PC-9 (cell line): ENCODE results near the gene MAP1S. TPM values are rescaled to one million over a fixed set of nuclear protein-coding genes. Genes with fewer than 3 reads are reported as not detected.

ENCODE experiments used
- BruUV-seq: library from RNA; stranded (reverse); fragments of 400-500 nt; replicated peaks from 2 replicates; lab custom pipeline; 2021; lab: Mats Ljungman, UMichigan
- CTCF ChIA-PET: fragments of 300-600 bp; sonication (Branson Sonifier 250); formaldehyde crosslinking; loops from one replicate; lab custom pipeline; 2022; ENCODE audit warnings: antibody characterized with exemption; lab: Charles Lee
- POLR2A ChIA-PET: fragments of 300-600 bp; sonication (Branson Sonifier 250); formaldehyde crosslinking; loops from one replicate; lab custom pipeline; 2022; ENCODE audit warnings: antibody characterized with exemption; ENCODE audit not compliant: unreplicated experiment; lab: Charles Lee
- DNase-seq, 2 experiments: peaks; one replicate each; pipeline versions ENCODE4 v3.0.0 to v3.0.0-alpha.2; 2015 to 2022; ENCODE audit warnings: mixed read lengths in 1 of 2
- H2AFZ ChIP-seq: fragments of 200-600 bp; sonication (generic); 2 replicates; pipeline ENCODE4 v1.8.1; 2017; ENCODE audit warnings: antibody characterized with exemption
- H3F3A ChIP-seq: fragments of 200-600 bp; sonication (generic); 2 replicates; pipeline ENCODE4 v1.8.1; 2017; ENCODE audit warnings: antibody characterized with exemption, mild to moderate bottlenecking, low read depth; ENCODE audit not compliant: insufficient read depth
- H3K27ac ChIP-seq: fragments of 200-600 bp; sonication (generic); 2 replicates; pipeline ENCODE4 v1.6.1; 2016; ENCODE audit warnings: mixed run types
- H3K27me3 ChIP-seq: fragments of 200-600 bp; sonication (generic); 2 replicates; pipeline ENCODE4 v1.6.1; 2016; ENCODE audit warnings: low read depth, mixed run types; ENCODE audit not compliant: insufficient read depth
- H3K36me3 ChIP-seq: fragments of 200-600 bp; sonication (generic); 2 replicates; pipeline ENCODE4 v1.6.1; 2016; ENCODE audit warnings: low read depth, mixed run types
- H3K4me1 ChIP-seq: fragments of 200-600 bp; sonication (generic); replicated peaks from 2 replicates; pipeline ENCODE4 v1.6.1; 2016; ENCODE audit warnings: mixed run types; ENCODE audit not compliant: insufficient read depth
- H3K4me2 ChIP-seq: fragments of 200-600 bp; sonication (generic); 2 replicates; pipeline ENCODE4 v1.6.1; 2017; ENCODE audit warnings: mixed run types
- H3K4me3 ChIP-seq: fragments of 200-600 bp; sonication (generic); 2 replicates; pipeline ENCODE4 v1.6.1; 2016; ENCODE audit warnings: mixed run types
- H3K79me2 ChIP-seq: fragments of 200-600 bp; sonication (generic); 2 replicates; pipeline ENCODE4 v1.6.1; 2017; ENCODE audit warnings: low read depth, mixed run types
- H3K9me2 ChIP-seq: fragments of 200-600 bp; sonication (generic); 2 replicates; pipeline ENCODE4 v1.8.1; 2017; ENCODE audit warnings: mild to moderate bottlenecking; ENCODE audit not compliant: insufficient read depth
- H3K9me3 ChIP-seq: fragments of 200-600 bp; sonication (generic); 2 replicates; pipeline ENCODE4 v1.8.1; 2016; ENCODE audit warnings: low read depth; ENCODE audit not compliant: insufficient read depth
- H4K20me1 ChIP-seq: fragments of 200-600 bp; sonication (generic); 2 replicates; pipeline ENCODE4 v1.8.1; 2017; ENCODE audit not compliant: insufficient read depth
- CTCF ChIP-seq: fragments of 200-600 bp; sonication (generic); conservative IDR thresholded peaks from 2 replicates; pipeline ENCODE4 v1.6.1; 2017; ENCODE audit warnings: mixed run types, antibody characterized with exemption, mild to moderate bottlenecking, moderate library complexity
- EZH2 ChIP-seq: fragments of 200-600 bp; sonication (generic); IDR thresholded peaks from 2 replicates; pipeline ENCODE4 v1.8.0; 2017; ENCODE audit warnings: antibody characterized with exemption, low read depth
- intact Hi-C: fragments of 100-400 bp; cut with micrococcal nuclease; formaldehyde crosslinking; loops from one replicate; pipeline ENCODE4 v1.10.0; 2022; ENCODE audit not compliant: unreplicated experiment
- total RNA-seq: library from RNA; stranded (reverse); gene quantifications from 2 replicates; pipeline ENCODE4 v1.2.3, GENCODE V29; 2021

MAP1S gene
- total RNA-seq, 1 experiment from 2014 or later, result 86.9 TPM

- Histone ChIP-seq H3K4me3 (no peak overlapping the region), H3F3A (peaks cover 7% of the 10 kb centered on the region; the same call in 1 of the 2 replicates), H3K79me2 (no peaks in the 10 kb centered on the region), H3K36me3 (no peaks in the 10 kb centered on the region), H3K27ac (no peak overlapping the region), H3K9me2 (no peaks in the 10 kb centered on the region), H2AFZ (no peak overlapping the region), H4K20me1 (no peaks in the 10 kb centered on the region), H3K4me2 (no peak overlapping the region), H3K4me1 (no peaks in the 10 kb centered on the region), H3K9me3 (no peaks in the 10 kb centered on the region), H3K27me3 (peaks cover 15% of the 10 kb centered on the region; the same call in 1 of the 2 replicates)
- no peak for TF ChIP-seq EZH2
- TF ChIP-seq CTCF, result no peak
- no TSS peak for BruUV-seq
- ChIA-PET POLR2A (interaction anchor here (0.7 kb wide), 1 partner anchor 348 kb away, joined by 5 read pairs; no protein-coding TSS in a partner anchor), CTCF (no interaction called here)
- no peak for DNase-seq
- intact Hi-C loops, result no loop called here
These were observed 45.1 kb upstream of the MAP1S start for GRCh38 chr19:17673937-17674799.

GRCh38 chr19:17676295-17676694 is 43.0 kb upstream of the MAP1S start:
- H3K27me3 ChIP-seq, result peaks cover 33% of the 10 kb centered on the region

GRCh38 chr19:17677002-17677401 is 42.3 kb upstream of the MAP1S start:
- H3K4me2 ChIP-seq, result no peak overlapping the region
- H3F3A ChIP-seq, result 0 out of 2 replicates have a peak, but pooled peaks cover 14% of the 10 kb centered on the region
- H3K4me3 ChIP-seq, result no peak overlapping the region
- ChIA-PET POLR2A (interaction anchor here (0.6 kb wide), 1 partner anchor 60 kb away, joined by 16 read pairs; no protein-coding TSS in a partner anchor), CTCF (interaction anchor here (0.6 to 0.7 kb wide), 6 partner anchors 9 to 297 kb away, joined by 3 to 8 read pairs (median 4); no protein-coding TSS in a partner anchor)
- no peak overlapping the region for H3K27ac ChIP-seq
- no TSS peak for BruUV-seq
- no peaks in the 10 kb centered on the region for H3K36me3 ChIP-seq
- peaks cover 34% of the 10 kb centered on the region for H3K27me3 ChIP-seq
- H3K9me3 ChIP-seq, result no peaks in the 10 kb centered on the region
- peak in 1 of 2 experiments; percentile 14 for DNase-seq
- H3K4me1 ChIP-seq, result peaks cover 9% of the 10 kb centered on the region
- no peaks in the 10 kb centered on the region for H3K9me2 ChIP-seq
- no peak for TF ChIP-seq EZH2
- peak; percentile 50 for TF ChIP-seq CTCF
- no peaks in the 10 kb centered on the region for H4K20me1 ChIP-seq
- no peaks in the 10 kb centered on the region for H3K79me2 ChIP-seq
- H2AFZ ChIP-seq, result no peak overlapping the region
- intact Hi-C loops, result no loop called here

More at GRCh38 chr19:17676295-17676694, 43.0 kb upstream of the MAP1S start:
- ChIA-PET CTCF (no interaction called here), POLR2A (no interaction called here)
- H3K27ac ChIP-seq, result no peak overlapping the region
- H3K4me3 ChIP-seq, result no peak overlapping the region
- H3K4me2 ChIP-seq, result no peak overlapping the region
- no peak for DNase-seq
- no peaks in the 10 kb centered on the region for H3K79me2 ChIP-seq
- H4K20me1 ChIP-seq, result no peaks in the 10 kb centered on the region
- intact Hi-C loops, result no loop called here
- 0 out of 2 replicates have a peak, but pooled peaks cover 13% of the 10 kb centered on the region for H3F3A ChIP-seq
- no peaks in the 10 kb centered on the region for H3K9me2 ChIP-seq
- TF ChIP-seq CTCF, result no peak
- no peak for TF ChIP-seq EZH2
- no peak overlapping the region for H2AFZ ChIP-seq
- peaks cover 9% of the 10 kb centered on the region for H3K4me1 ChIP-seq
- no TSS peak for BruUV-seq
- no peaks in the 10 kb centered on the region for H3K9me3 ChIP-seq
- H3K36me3 ChIP-seq, result no peaks in the 10 kb centered on the region
